CD4-positive, CD25-positive, alpha-beta regulatory T cell (primary cell): ENCODE results near the gene EVI5. TPM values are rescaled to one million over a fixed set of nuclear protein-coding genes. Genes with fewer than 3 reads are reported as not detected.

Experiments
- ATAC-seq, 2 donors: fragments of 150-1000 bp; cut with Tn5 transposase; one replicate each; pipeline ENCODE4 v1.10.0; 2021; ENCODE audit warnings: low read depth in 2 of 2, moderate number of reproducible peaks in 2 of 2, moderate library complexity in 1 of 2
- DNase-seq, 3 donors: peaks; one replicate each; pipeline versions ENCODE4 v3.0.0 to v3.0.0-alpha.2; 2012 to 2022; ENCODE audit warnings: mixed read lengths in 1 of 3
- H3K27ac ChIP-seq: one replicate; pipeline ENCODE4 v1.7.0; 2013; ENCODE audit warnings: mild to moderate bottlenecking, low read length; ENCODE audit not compliant: insufficient read depth, poor library complexity, severe bottlenecking
- H3K27me3 ChIP-seq: one replicate; pipeline ENCODE4 v1.7.0; 2013; ENCODE audit warnings: low read length; ENCODE audit not compliant: control insufficient read depth, insufficient read depth
- H3K36me3 ChIP-seq: one replicate; pipeline ENCODE4 v1.7.0; 2013; ENCODE audit warnings: mild to moderate bottlenecking, low read length, moderate library complexity; ENCODE audit not compliant: control insufficient read depth, insufficient read depth
- H3K4me1 ChIP-seq: 2 replicates; pipeline ENCODE4 v1.7.0; 2013; ENCODE audit warnings: mild to moderate bottlenecking, low read length; ENCODE audit not compliant: insufficient read depth, control insufficient read depth, poor library complexity, severe bottlenecking
- H3K4me3 ChIP-seq: one replicate; pipeline ENCODE4 v1.7.0; 2013; ENCODE audit warnings: low read depth, mild to moderate bottlenecking, low read length, moderate library complexity
- H3K9me3 ChIP-seq, 2 experiments: 1 replicate in 1 of 2; 2 replicates in 1 of 2; pipeline ENCODE4 v1.7.0; 2013; ENCODE audit warnings: low read length in 2 of 2, mild to moderate bottlenecking in 1 of 2, moderate library complexity in 1 of 2; ENCODE audit not compliant: control insufficient read depth in 2 of 2
- H3K27ac Mint-ChIP-seq, 3 donors: one replicate each; pipeline ENCODE4 v1.8.0; 2020 to 2022; ENCODE audit warnings: mild to moderate bottlenecking in 3 of 3, mixed read lengths in 3 of 3, moderate library complexity in 2 of 3
- H3K27me3 Mint-ChIP-seq: one replicate; pipeline ENCODE4 v1.8.0; 2022; ENCODE audit warnings: mild to moderate bottlenecking, mixed read lengths
- H3K36me3 Mint-ChIP-seq: one replicate; pipeline ENCODE4 v1.8.0; 2020; ENCODE audit warnings: mixed read lengths
- H3K4me1 Mint-ChIP-seq, 4 donors: one replicate each; pipeline ENCODE4 v1.8.0; 2020 to 2022; ENCODE audit warnings: mixed read lengths in 4 of 4, mild to moderate bottlenecking in 1 of 4
- H3K4me3 Mint-ChIP-seq, 4 donors: one replicate each; pipeline ENCODE4 v1.8.0; 2020 to 2022; ENCODE audit warnings: mild to moderate bottlenecking in 4 of 4, mixed read lengths in 4 of 4, moderate library complexity in 3 of 4
- H3K9me3 Mint-ChIP-seq, 7 donors: one replicate each; pipeline ENCODE4 v1.8.0; 2020 to 2022; ENCODE audit warnings: mixed read lengths in 7 of 7, mild to moderate bottlenecking in 3 of 7, moderate library complexity in 2 of 7
- polyA plus RNA-seq, 4 donors: library from polyadenylated mRNA; unstranded; fragments of 300-500 nt; fragmentation: Illumina TruSeq; gene quantifications; one replicate each; pipeline ENCODE4 v1.2.3, GENCODE V29; 2021
- total RNA-seq: library from RNA; stranded (reverse); gene quantifications from one replicate; pipeline ENCODE4 v1.2.3, GENCODE V29; 2022

Gene EVI5
- total and polyA plus RNA-seq, 5 donors from 2014 or later: 0.52 to 2.7 (median 0.59) TPM

DNA sequence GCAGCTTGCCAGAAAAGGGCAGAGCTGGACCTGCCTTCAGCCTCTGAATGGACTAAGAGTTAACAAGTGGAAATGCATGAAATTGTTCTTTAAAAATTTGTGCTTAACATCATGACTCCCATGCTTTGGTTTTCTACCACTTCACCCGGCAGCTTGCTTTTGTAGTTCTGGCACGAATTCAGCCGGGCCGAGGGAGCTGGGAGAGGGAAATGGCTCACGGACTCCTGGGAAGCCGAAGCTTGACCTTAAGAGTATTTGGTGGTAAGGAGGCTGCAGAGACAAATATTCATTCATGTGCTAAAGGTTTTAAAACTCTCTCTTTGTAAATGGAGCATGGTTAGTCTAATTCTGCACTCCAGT is 281.0 kb downstream of the EVI5 start:
- Histone ChIP-seq H3K4me3 (no peak overlapping the region), H3K27me3 (no peaks in the 10 kb centered on the region), H3K4me1 (no peaks in the 10 kb centered on the region), H3K36me3 (no peaks in the 10 kb centered on the region), H3K27ac (no peak overlapping the region), H3K9me3 (no peaks in the 10 kb centered on the region)
- H3K36me3 Mint-ChIP-seq: no peaks in the 10 kb centered on the region
- DNase-seq (no peak), ATAC-seq (no peak)
- peaks cover 0 to 17% (median 9%) of the 10 kb centered on the region in 4 donors for H3K4me1 Mint-ChIP-seq
- peaks cover 4% of the 10 kb centered on the region for H3K27me3 Mint-ChIP-seq
- H3K9me3 Mint-ChIP-seq: peaks cover 0 to 4% (median 0%) of the 10 kb centered on the region in 7 donors
- H3K4me3 Mint-ChIP-seq: no peak overlapping the region
- peak overlapping the region in 1 of 3 donors; percentile 38 for H3K27ac Mint-ChIP-seq

GRCh38 chr1:92503043-92503925 is 281.6 kb downstream of the EVI5 start:
- H3K27me3 ChIP-seq: no peaks in the 10 kb centered on the region
- no peak for ATAC-seq
- Mint-ChIP-seq H3K4me1 (peaks cover 0 to 19% (median 9%) of the 10 kb centered on the region in 4 donors), H3K27ac (no peak overlapping the region), H3K9me3 (peaks cover 0 to 4% (median 0%) of the 10 kb centered on the region in 7 donors), H3K27me3 (peaks cover 11% of the 10 kb centered on the region), H3K4me3 (no peak overlapping the region), H3K36me3 (no peaks in the 10 kb centered on the region)
- H3K9me3 ChIP-seq: no peaks in the 10 kb centered on the region
- no peak for DNase-seq
- H3K27ac ChIP-seq: no peak overlapping the region
- H3K36me3 ChIP-seq: no peaks in the 10 kb centered on the region
- H3K4me1 ChIP-seq: no peaks in the 10 kb centered on the region
- no peak overlapping the region for H3K4me3 ChIP-seq

GRCh38 chr1:92502247-92502646 is 282.7 kb downstream of the EVI5 start:
- H3K36me3 ChIP-seq: no peaks in the 10 kb centered on the region
- no peak overlapping the region for H3K4me3 ChIP-seq
- Mint-ChIP-seq H3K4me3 (no peak overlapping the region), H3K27ac (no peak overlapping the region), H3K9me3 (peaks cover 0 to 4% (median 0%) of the 10 kb centered on the region in 7 donors), H3K4me1 (peaks cover 0 to 21% (median 9%) of the 10 kb centered on the region in 4 donors), H3K36me3 (no peaks in the 10 kb centered on the region), H3K27me3 (peaks cover 13% of the 10 kb centered on the region)
- H3K9me3 ChIP-seq: no peaks in the 10 kb centered on the region
- no peak for ATAC-seq
- peak in 1 of 3 donors; percentile 32 for DNase-seq
- H3K4me1 ChIP-seq: no peaks in the 10 kb centered on the region
- H3K27ac ChIP-seq: no peak overlapping the region
- H3K27me3 ChIP-seq: no peaks in the 10 kb centered on the region

DNA sequence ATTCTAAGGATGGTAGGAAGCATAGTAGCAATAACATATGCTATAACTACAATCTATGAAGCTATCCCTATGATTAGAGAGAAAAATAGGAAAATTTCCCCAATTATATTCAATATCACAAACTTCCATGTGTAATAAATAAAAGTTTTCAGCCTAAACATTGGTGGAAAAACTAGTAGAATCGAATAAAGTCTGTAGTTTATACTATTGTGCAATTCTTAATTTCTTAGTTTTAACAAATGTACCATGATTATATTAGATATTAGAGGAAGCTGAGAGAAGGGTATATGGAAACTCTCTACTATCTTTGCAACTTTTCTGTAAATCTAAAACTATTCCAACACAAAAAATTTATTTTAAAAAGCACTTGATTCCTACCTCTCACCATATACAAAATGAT is 284.4 kb downstream of the EVI5 start:
- ATAC-seq (no peak), DNase-seq (no peak)
- Mint-ChIP-seq H3K36me3 (no peaks in the 10 kb centered on the region), H3K4me3 (no peak overlapping the region), H3K27me3 (peaks cover 19% of the 10 kb centered on the region), H3K9me3 (peaks cover 0 to 1% (median 0%) of the 10 kb centered on the region in 7 donors), H3K27ac (no peak overlapping the region), H3K4me1 (peaks cover 0 to 34% (median 11%) of the 10 kb centered on the region in 4 donors)
- no peak overlapping the region for H3K4me3 ChIP-seq
- no peaks in the 10 kb centered on the region for H3K27me3 ChIP-seq
- no peaks in the 10 kb centered on the region for H3K36me3 ChIP-seq
- H3K27ac ChIP-seq: no peak overlapping the region
- no peaks in the 10 kb centered on the region for H3K9me3 ChIP-seq
- H3K4me1 ChIP-seq: peaks cover 7% of the 10 kb centered on the region

DNA sequence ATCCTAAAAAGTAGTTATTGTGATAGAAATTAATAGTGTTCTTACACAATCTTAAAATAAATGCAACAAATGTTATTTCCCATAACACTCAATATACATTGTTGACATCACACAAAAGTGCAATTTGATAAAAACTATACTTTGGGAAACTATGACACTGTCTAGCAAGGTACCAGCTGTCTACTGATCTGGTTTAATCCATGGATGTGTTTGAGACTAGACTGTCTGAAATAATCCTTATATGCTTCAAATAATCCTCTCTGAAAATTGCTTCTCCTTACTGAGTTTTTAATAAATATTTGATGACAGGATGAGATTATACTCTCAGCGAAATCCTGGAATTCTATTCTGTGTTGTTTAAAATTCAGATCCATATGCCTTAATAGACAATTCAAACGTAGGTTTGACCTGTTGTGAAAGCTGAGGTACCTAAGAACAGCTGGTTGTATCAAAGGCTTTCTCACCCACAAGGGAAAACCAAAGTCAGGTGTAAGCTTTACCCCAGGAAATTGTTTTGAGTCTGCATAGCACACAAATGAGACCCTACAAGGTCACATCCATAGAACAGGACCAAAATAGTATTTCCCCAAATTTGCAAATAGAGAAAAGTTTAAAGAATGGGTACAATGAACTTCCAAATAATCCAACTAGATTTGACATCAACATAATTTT is 289.4 kb downstream of the EVI5 start:
- peak overlapping the region in 1 of 4 donors; percentile 57 for H3K4me3 Mint-ChIP-seq
- Histone ChIP-seq H3K27me3 (no peaks in the 10 kb centered on the region), H3K27ac (no peak overlapping the region), H3K4me3 (peak overlapping the region; percentile 38), H3K36me3 (no peaks in the 10 kb centered on the region), H3K4me1 (peaks cover 14% of the 10 kb centered on the region), H3K9me3 (no peaks in the 10 kb centered on the region)
- H3K9me3 Mint-ChIP-seq: peaks cover 0 to 1% (median 0%) of the 10 kb centered on the region in 7 donors
- ATAC-seq (no peak), DNase-seq (no peak)
- H3K36me3 Mint-ChIP-seq: no peaks in the 10 kb centered on the region
- H3K4me1 Mint-ChIP-seq: peaks cover 0 to 42% (median 7%) of the 10 kb centered on the region in 4 donors
- H3K27ac Mint-ChIP-seq: peak overlapping the region in 1 of 3 donors; percentile 84
- peaks cover 16% of the 10 kb centered on the region for H3K27me3 Mint-ChIP-seq

GRCh38 chr1:92494485-92495141 is 290.3 kb downstream of the EVI5 start:
- Mint-ChIP-seq H3K9me3 (peaks cover 0 to 1% (median 0%) of the 10 kb centered on the region in 7 donors), H3K27me3 (peaks cover 17% of the 10 kb centered on the region), H3K27ac (peak overlapping the region in 2 of 3 donors; percentile 65 to 76), H3K4me3 (no peak overlapping the region), H3K36me3 (no peaks in the 10 kb centered on the region), H3K4me1 (peaks cover 0 to 45% (median 7%) of the 10 kb centered on the region in 4 donors)
- DNase-seq: no peak
- Histone ChIP-seq H3K4me3 (no peak overlapping the region), H3K27me3 (no peaks in the 10 kb centered on the region), H3K4me1 (peaks cover 14% of the 10 kb centered on the region), H3K27ac (no peak overlapping the region), H3K36me3 (no peaks in the 10 kb centered on the region), H3K9me3 (no peaks in the 10 kb centered on the region)
- ATAC-seq: no peak

DNA sequence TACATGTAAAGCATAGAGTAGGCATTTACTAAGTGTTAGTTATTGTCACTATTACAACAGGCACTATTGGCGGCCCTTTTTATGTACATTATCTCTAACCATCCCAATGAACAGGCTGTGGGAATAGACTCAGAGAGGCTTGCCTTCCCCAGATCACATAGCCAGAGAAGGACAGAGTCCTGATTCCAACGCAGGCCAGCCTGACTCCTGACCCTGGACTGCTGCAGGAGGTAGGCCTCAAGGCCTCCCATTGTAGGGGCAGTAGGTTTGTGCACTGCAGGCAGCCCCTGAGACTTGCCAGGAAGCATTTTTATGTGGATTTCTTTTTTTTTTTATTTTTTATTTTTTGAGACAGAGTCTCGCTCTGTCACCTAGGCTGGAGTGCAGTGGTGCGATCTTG is 291.8 kb downstream of the EVI5 start:
- no peaks in the 10 kb centered on the region for H3K36me3 ChIP-seq
- H3K27ac Mint-ChIP-seq: peak overlapping the region in 1 of 3 donors; percentile 73
- H3K4me1 ChIP-seq: peaks cover 17% of the 10 kb centered on the region
- no peaks in the 10 kb centered on the region for H3K9me3 ChIP-seq
- no peak overlapping the region for H3K27ac ChIP-seq
- peaks cover 17% of the 10 kb centered on the region for H3K27me3 Mint-ChIP-seq
- ATAC-seq: no peak
- H3K36me3 Mint-ChIP-seq: no peaks in the 10 kb centered on the region
- no peaks in the 10 kb centered on the region for H3K9me3 Mint-ChIP-seq
- H3K4me3 ChIP-seq: no peak overlapping the region
- H3K27me3 ChIP-seq: no peaks in the 10 kb centered on the region
- peaks cover 4 to 55% (median 13%) of the 10 kb centered on the region in 4 donors for H3K4me1 Mint-ChIP-seq
- no peak for DNase-seq
- no peak overlapping the region for H3K4me3 Mint-ChIP-seq
